ENCODE results near the gene GALNT1. TPM values are rescaled to one million over a fixed set of nuclear protein-coding genes. Genes with fewer than 3 reads are reported as not detected.

Gene GALNT1
- total and polyA plus RNA-seq, 9 donors = 20.0 to 60.2 (median 40.4) TPM

DNA sequence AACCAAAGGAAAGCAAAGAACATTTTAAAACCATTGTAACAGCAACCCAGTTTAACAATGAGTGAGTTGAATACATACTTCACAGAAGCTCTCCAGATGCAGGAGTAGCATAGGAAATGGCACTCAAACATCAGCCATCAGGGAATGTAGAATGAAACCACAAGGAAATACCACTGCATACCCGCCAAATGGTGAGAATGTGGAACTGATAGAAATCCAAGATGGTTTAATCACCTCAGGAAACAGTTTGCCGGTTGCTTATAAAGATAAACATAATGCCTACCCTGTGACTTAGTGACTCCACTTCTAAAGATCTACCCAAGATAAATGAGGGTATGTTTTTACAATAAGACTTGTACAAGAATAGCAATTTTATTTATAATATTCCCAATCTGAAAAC lies 132.0 kb downstream of the GALNT1 start:
- no peak overlapping the region for H3K4me3 ChIP-seq
- intact Hi-C loops (cut with DNase I) = no loop called here
- no peaks in the 10 kb centered on the region for H3K27me3 ChIP-seq
- TF ChIP-seq, protein P1, sequence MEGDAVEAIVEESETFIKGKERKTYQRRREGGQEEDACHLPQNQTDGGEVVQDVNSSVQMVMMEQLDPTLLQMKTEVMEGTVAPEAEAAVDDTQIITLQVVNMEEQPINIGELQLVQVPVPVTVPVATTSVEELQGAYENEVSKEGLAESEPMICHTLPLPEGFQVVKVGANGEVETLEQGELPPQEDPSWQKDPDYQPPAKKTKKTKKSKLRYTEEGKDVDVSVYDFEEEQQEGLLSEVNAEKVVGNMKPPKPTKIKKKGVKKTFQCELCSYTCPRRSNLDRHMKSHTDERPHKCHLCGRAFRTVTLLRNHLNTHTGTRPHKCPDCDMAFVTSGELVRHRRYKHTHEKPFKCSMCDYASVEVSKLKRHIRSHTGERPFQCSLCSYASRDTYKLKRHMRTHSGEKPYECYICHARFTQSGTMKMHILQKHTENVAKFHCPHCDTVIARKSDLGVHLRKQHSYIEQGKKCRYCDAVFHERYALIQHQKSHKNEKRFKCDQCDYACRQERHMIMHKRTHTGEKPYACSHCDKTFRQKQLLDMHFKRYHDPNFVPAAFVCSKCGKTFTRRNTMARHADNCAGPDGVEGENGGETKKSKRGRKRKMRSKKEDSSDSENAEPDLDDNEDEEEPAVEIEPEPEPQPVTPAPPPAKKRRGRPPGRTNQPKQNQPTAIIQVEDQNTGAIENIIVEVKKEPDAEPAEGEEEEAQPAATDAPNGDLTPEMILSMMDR (IDR thresholded peaks at IDR 0.05) = no peak
- TF ChIP-seq POLR2A (IDR thresholded peaks at IDR 0.05) (no peak), EP300 (IDR thresholded peaks at IDR 0.05) (no peak)
- no peaks in the 10 kb centered on the region for H3K36me3 ChIP-seq
- H3K27ac ChIP-seq = no peak overlapping the region
- no peak for DNase-seq
- no peaks in the 10 kb centered on the region for H3K4me1 ChIP-seq (ENCODE audit: insufficient read depth)
- H3K9me3 ChIP-seq = no peaks in the 10 kb centered on the region
- 88 to 93% (median 90%) methylated on average over 2 of the region's 2 CpGs for WGBS, 3 donors

DNA sequence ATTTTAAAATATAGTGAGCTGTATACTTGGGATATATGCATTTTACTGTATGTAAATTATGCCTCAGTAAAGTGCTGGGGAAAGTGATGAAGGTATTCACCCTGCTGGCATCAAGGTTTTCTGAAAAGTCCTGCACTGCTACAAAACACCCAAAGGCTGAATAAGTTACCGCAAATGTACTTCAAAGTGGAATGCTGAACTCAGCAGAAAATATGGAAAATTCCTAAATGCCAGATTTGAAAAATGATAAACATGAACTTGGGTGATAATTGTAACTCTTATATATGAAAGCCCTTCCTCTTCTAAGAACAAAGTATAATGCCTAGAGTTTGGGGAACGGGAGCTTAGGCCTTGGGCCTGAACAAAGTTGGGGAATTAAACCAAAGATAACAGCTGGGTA lies 133.0 kb downstream of the GALNT1 start:
- Histone ChIP-seq H3K4me3 (no peak overlapping the region), H3K27me3 (no peaks in the 10 kb centered on the region), H3K4me1 (ENCODE audit: insufficient read depth) (no peaks in the 10 kb centered on the region), H3K9me3 (no peaks in the 10 kb centered on the region), H3K36me3 (no peaks in the 10 kb centered on the region), H3K27ac (no peak overlapping the region)
- intact Hi-C loops (cut with DNase I) = no loop called here
- TF ChIP-seq, protein P1 (IDR thresholded peaks at IDR 0.05) = no peak
- TF ChIP-seq POLR2A (IDR thresholded peaks at IDR 0.05) (no peak), EP300 (IDR thresholded peaks at IDR 0.05) (no peak)
- no peak for DNase-seq
- 94 to 100% (median 96%) methylated on average over 2 of the region's 2 CpGs for WGBS, 3 donors

DNA sequence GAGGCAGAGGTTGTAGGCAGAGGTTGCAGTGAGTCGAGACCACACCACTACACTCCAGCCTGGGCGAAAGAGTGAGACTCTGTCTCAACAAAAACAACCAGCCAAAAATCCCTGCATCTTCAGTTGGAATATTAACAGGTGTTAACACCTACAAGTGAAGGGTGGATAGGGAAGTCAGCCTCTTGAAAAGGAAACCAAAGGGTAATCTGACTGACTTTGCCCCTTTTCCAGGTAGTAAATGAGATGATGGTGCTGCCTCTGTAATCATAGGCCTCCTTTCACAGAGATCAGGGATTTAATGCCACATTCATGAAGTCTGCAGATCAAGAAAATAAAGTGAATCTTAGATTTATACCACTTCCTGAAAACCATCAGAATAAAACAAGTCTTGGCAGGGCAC lies 133.6 kb downstream of the GALNT1 start:
- H3K27me3 ChIP-seq = no peaks in the 10 kb centered on the region
- no peak overlapping the region for H3K4me3 ChIP-seq
- H3K36me3 ChIP-seq = no peaks in the 10 kb centered on the region
- no peaks in the 10 kb centered on the region for H3K4me1 ChIP-seq (ENCODE audit: insufficient read depth)
- no peak overlapping the region for H3K27ac ChIP-seq
- TF ChIP-seq POLR2A (IDR thresholded peaks at IDR 0.05) = no peak
- TF ChIP-seq EP300 (IDR thresholded peaks at IDR 0.05) = no peak
- TF ChIP-seq, protein P1 (IDR thresholded peaks at IDR 0.05) = no peak
- WGBS, 3 donors = 96 to 100% (median 97%) methylated on average over 2 of the region's 2 CpGs
- H3K9me3 ChIP-seq = no peaks in the 10 kb centered on the region
- intact Hi-C loops (cut with DNase I) = no loop called here
- DNase-seq = no peak

DNA sequence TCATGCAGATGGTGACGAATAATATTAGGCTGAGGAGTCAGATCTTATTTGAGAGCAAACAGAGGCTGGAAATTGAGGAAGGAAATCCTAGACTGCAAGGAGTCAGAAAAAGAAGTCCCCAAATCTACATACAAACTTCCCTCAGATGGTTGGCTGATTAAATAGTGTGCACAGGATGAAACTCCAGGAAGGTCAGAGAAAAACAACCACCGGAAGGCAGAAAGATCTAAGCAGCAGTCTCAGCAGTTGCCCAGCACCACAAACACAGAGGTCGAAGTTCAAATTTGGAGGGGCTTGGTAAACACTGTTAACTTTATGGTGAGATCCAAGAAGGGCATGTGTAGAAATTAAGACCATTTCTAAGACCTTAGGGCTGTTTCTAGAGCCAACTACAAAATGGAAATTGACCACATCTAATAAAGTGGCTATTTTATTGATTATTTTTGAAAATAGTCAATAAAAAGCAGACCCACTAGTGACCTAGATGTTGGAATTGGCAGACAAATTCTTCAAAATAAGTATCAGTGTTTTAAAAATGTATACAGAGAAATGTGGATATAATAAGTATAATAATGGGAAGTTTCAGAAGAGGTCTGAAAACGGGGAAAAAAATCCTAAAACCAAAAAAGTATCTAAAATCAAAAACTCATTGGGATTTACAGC lies 134.8 kb downstream of the GALNT1 start:
- DNase-seq = no peak
- no peaks in the 10 kb centered on the region for H3K27me3 ChIP-seq
- no peaks in the 10 kb centered on the region for H3K36me3 ChIP-seq
- no peak overlapping the region for H3K4me3 ChIP-seq
- TF ChIP-seq, protein P1 (IDR thresholded peaks at IDR 0.05) = no peak
- TF ChIP-seq EP300 (IDR thresholded peaks at IDR 0.05) = no peak
- TF ChIP-seq POLR2A (IDR thresholded peaks at IDR 0.05) = no peak
- WGBS, 3 donors = 90 to 95% (median 92%) methylated on average over 4 of the region's 4 CpGs
- H3K4me1 ChIP-seq (ENCODE audit: insufficient read depth) = no peaks in the 10 kb centered on the region
- no peak overlapping the region for H3K27ac ChIP-seq
- intact Hi-C loops (cut with DNase I) = no loop called here
- H3K9me3 ChIP-seq = no peaks in the 10 kb centered on the region
